Jurkat, Clone E6-1 (cell line): Measurements from ENCODE around the gene LCORL.

Experiments
- DNase-seq: peaks from one replicate; pipeline ENCODE4 v3.0.0-alpha.2; 2011; ENCODE audit warnings: low read depth, low spot score
- H3K4me3 ChIP-seq: 2 replicates; pipeline ENCODE4 v1.5.1; 2011; ENCODE audit warnings: mild to moderate bottlenecking, low read length, control low read depth, moderate library complexity

The LCORL gene

GRCh38 chr4:17956245-17956644, 65.3 kb downstream of the LCORL start:
- DNase-seq, result no peak
- H3K4me3 ChIP-seq, result no peak overlapping the region

GRCh38 chr4:17945303-17945702, 76.3 kb downstream of the LCORL start:
- no peak for DNase-seq
- no peak overlapping the region for H3K4me3 ChIP-seq

- no peak for DNase-seq
- H3K4me3 ChIP-seq, result no peak overlapping the region
These were observed 79.8 kb downstream of the LCORL start for GRCh38 chr4:17941731-17942130.

GRCh38 chr4:17939054-17939453, 82.5 kb downstream of the LCORL start:
- no peak overlapping the region for H3K4me3 ChIP-seq
- DNase-seq, result no peak

GRCh38 chr4:17934286-17934685, 87.3 kb downstream of the LCORL start:
- no peak overlapping the region for H3K4me3 ChIP-seq
- no peak for DNase-seq

GRCh38 chr4:17933126-17933525, 88.4 kb downstream of the LCORL start:
- no peak overlapping the region for H3K4me3 ChIP-seq
- DNase-seq, result no peak

- no peak for DNase-seq
These were observed 89.5 kb downstream of the LCORL start for GRCh38 chr4:17932041-17932440.

GRCh38 chr4:17930256-17930655, 91.3 kb downstream of the LCORL start:
- no peak overlapping the region for H3K4me3 ChIP-seq
- DNase-seq, result no peak

More at GRCh38 chr4:17932041-17932440, 89.5 kb downstream of the LCORL start:
- H3K4me3 ChIP-seq, result no peak overlapping the region

- H3K4me3 ChIP-seq, result no peak overlapping the region
- no peak for DNase-seq
These were observed 97.4 kb downstream of the LCORL start for GRCh38 chr4:17924189-17924588.

- H3K4me3 ChIP-seq, result no peak overlapping the region
These were observed 100.1 kb downstream of the LCORL start for GRCh38 chr4:17921451-17921850.

GRCh38 chr4:17920681-17921080, 100.9 kb downstream of the LCORL start:
- no peak for DNase-seq
- no peak overlapping the region for H3K4me3 ChIP-seq

More at GRCh38 chr4:17921451-17921850, 100.1 kb downstream of the LCORL start:
- DNase-seq, result no peak

- no peak overlapping the region for H3K4me3 ChIP-seq
- no peak for DNase-seq
These were observed 106.1 kb downstream of the LCORL start for GRCh38 chr4:17915439-17915838.

- DNase-seq, result no peak
These were observed 109.5 kb downstream of the LCORL start for GRCh38 chr4:17912011-17912410.

GRCh38 chr4:17911608-17912007, 109.9 kb downstream of the LCORL start:
- H3K4me3 ChIP-seq, result no peak overlapping the region
- DNase-seq, result no peak

More at GRCh38 chr4:17912011-17912410, 109.5 kb downstream of the LCORL start:
- no peak overlapping the region for H3K4me3 ChIP-seq

GRCh38 chr4:17898553-17899055, 123.0 kb downstream of the LCORL start:
- H3K4me3 ChIP-seq, result no peak overlapping the region
- no peak for DNase-seq

GRCh38 chr4:17895481-17895880, 126.1 kb downstream of the LCORL start:
- DNase-seq, result no peak

GRCh38 chr4:17894421-17894820, 127.1 kb downstream of the LCORL start:
- DNase-seq, result no peak
- H3K4me3 ChIP-seq, result no peak overlapping the region

More at GRCh38 chr4:17895481-17895880, 126.1 kb downstream of the LCORL start:
- no peak overlapping the region for H3K4me3 ChIP-seq

GRCh38 chr4:17889692-17890091, 131.9 kb downstream of the LCORL start:
- DNase-seq, result no peak
- no peak overlapping the region for H3K4me3 ChIP-seq

GRCh38 chr4:17884511-17884910, 137.0 kb downstream of the LCORL start:
- DNase-seq, result no peak
- no peak overlapping the region for H3K4me3 ChIP-seq

- H3K4me3 ChIP-seq, result no peak overlapping the region
- no peak for DNase-seq
These were observed 137.5 kb downstream of the LCORL start for GRCh38 chr4:17884063-17884462.

GRCh38 chr4:17877661-17878060, 143.9 kb downstream of the LCORL start:
- no peak for DNase-seq
- no peak overlapping the region for H3K4me3 ChIP-seq

- H3K4me3 ChIP-seq, result no peak overlapping the region
- DNase-seq, result no peak
These were observed 144.6 kb downstream of the LCORL start for GRCh38 chr4:17876943-17877342.
